PFSK-1 (cell line): ENCODE data around the gene PDGFD.

Source experiments
- FOXP2 ChIP-seq: optimal IDR thresholded peaks from 2 replicates; pipeline ENCODE3; 2011; ENCODE audit warnings: borderline replicate concordance, control low read depth, inconsistent platforms; ENCODE audit not compliant: insufficient read depth; ENCODE audit errors: extremely low read length, extremely low read depth
- POLR2AphosphoS5 ChIP-seq: IDR thresholded peaks from 2 replicates; pipeline ENCODE4 v1.6.1; 2012; ENCODE audit warnings: low read depth, mild to moderate bottlenecking, control low read depth, low read length, moderate library complexity
- SIN3A ChIP-seq: IDR thresholded peaks from 2 replicates; pipeline ENCODE4 v1.6.1; 2012; ENCODE audit warnings: mild to moderate bottlenecking, low read length, moderate library complexity, borderline replicate concordance; ENCODE audit not compliant: insufficient read depth
- TAF1 ChIP-seq: IDR thresholded peaks from 2 replicates; pipeline ENCODE4 v1.6.1; 2012; ENCODE audit warnings: low read length, control low read depth, borderline replicate concordance; ENCODE audit not compliant: insufficient read depth
- TF ChIP-seq, protein P1 (sequence below), 2 experiments: IDR thresholded peaks; 2 replicates each; pipeline versions ENCODE4 v1.6.1 to v1.8.0; 2011 to 2012; ENCODE audit warnings: low read depth in 2 of 2, low read length in 2 of 2, control low read depth in 1 of 2, inconsistent platforms in 1 of 2, mild to moderate bottlenecking in 1 of 2, moderate library complexity in 1 of 2; ENCODE audit not compliant: insufficient read depth in 1 of 2

DNA sequence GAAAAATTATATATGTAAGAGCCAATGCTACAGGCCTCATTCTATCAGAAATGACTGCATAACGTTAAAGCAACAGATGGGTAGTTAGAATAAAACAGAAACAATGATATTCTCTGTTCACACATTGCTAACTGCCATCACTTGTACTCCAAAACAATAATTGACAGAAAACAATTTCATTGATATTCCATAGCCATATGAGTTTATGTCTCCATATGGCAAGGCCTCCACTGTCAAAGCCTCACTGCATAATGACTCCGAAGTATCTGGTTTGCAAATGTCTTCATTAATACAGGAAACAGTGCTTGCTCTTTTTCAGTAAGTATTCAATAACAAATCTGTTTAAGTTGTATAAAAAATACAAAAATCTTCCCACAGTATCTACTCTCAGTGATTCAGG is 117.6 kb downstream of the PDGFD start:
- no peak for TF ChIP-seq POLR2AphosphoS5
- TF ChIP-seq, protein P1, sequence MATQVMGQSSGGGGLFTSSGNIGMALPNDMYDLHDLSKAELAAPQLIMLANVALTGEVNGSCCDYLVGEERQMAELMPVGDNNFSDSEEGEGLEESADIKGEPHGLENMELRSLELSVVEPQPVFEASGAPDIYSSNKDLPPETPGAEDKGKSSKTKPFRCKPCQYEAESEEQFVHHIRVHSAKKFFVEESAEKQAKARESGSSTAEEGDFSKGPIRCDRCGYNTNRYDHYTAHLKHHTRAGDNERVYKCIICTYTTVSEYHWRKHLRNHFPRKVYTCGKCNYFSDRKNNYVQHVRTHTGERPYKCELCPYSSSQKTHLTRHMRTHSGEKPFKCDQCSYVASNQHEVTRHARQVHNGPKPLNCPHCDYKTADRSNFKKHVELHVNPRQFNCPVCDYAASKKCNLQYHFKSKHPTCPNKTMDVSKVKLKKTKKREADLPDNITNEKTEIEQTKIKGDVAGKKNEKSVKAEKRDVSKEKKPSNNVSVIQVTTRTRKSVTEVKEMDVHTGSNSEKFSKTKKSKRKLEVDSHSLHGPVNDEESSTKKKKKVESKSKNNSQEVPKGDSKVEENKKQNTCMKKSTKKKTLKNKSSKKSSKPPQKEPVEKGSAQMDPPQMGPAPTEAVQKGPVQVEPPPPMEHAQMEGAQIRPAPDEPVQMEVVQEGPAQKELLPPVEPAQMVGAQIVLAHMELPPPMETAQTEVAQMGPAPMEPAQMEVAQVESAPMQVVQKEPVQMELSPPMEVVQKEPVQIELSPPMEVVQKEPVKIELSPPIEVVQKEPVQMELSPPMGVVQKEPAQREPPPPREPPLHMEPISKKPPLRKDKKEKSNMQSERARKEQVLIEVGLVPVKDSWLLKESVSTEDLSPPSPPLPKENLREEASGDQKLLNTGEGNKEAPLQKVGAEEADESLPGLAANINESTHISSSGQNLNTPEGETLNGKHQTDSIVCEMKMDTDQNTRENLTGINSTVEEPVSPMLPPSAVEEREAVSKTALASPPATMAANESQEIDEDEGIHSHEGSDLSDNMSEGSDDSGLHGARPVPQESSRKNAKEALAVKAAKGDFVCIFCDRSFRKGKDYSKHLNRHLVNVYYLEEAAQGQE (IDR thresholded peaks at IDR 0.05; ENCODE audit: insufficient read depth in 1 of 2, low read depth in 2 of 2, low read length in 2 of 2) = no peak
- TF ChIP-seq TAF1 = no peak
- TF ChIP-seq SIN3A = no peak
- no peak for TF ChIP-seq FOXP2
